LNCaP clone FGC (cell line): ENCODE measurements around the gene RMND5B.
"Not testable (repeated sequence)": the region's sequence is repeated elsewhere in the genome, so short reads cannot be mapped to it uniquely, and the experiment has no call there.

Source experiments
- DNase-seq: peaks from one replicate; pipeline ENCODE4 v3.0.0-alpha.2; 2011; ENCODE audit warnings: low read depth
- H3K4me3 ChIP-seq: 2 replicates; pipeline ENCODE4 v1.5.1; 2011; ENCODE audit warnings: mild to moderate bottlenecking, low read depth, low read length, control low read depth
- TF ChIP-seq, protein P1 (sequence below): IDR thresholded peaks from 2 replicates; pipeline ENCODE4 v1.5.1; 2012; ENCODE audit warnings: mild to moderate bottlenecking; ENCODE audit not compliant: control insufficient read depth, insufficient read depth; ENCODE audit errors: extremely low read depth

The RMND5B gene

DNA sequence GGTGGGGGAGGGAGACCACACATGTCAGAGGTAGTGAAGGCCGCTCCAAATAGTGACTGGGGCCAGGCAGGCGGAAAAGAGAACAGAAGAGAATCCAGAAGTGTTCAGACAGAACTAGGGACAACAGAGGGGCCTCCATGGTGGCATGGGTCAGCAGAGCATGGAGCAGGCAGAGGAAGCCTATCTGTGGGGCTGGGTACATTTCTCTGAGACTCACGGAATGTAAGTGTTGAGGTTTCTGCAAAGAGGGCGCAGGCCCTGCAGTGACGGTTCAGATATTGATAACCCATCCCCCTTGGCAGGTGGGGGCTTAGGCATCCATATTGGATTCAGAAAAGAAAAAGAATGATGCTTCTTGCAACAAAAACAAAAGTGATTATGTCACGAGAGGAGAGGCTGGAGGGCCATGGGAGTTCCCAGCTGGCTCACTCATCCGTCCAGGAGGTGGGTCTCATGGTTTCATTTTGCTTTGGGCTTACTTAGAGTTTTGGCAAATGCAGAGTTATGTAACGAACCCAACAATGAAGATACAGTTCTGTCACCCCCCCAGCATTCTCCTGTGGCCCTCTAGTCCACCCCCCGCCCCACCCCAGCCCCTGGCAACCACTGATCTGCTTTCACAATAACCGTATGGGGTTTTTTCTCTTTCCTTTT is 5.4 kb upstream of the RMND5B start:
- TF ChIP-seq, protein P1, sequence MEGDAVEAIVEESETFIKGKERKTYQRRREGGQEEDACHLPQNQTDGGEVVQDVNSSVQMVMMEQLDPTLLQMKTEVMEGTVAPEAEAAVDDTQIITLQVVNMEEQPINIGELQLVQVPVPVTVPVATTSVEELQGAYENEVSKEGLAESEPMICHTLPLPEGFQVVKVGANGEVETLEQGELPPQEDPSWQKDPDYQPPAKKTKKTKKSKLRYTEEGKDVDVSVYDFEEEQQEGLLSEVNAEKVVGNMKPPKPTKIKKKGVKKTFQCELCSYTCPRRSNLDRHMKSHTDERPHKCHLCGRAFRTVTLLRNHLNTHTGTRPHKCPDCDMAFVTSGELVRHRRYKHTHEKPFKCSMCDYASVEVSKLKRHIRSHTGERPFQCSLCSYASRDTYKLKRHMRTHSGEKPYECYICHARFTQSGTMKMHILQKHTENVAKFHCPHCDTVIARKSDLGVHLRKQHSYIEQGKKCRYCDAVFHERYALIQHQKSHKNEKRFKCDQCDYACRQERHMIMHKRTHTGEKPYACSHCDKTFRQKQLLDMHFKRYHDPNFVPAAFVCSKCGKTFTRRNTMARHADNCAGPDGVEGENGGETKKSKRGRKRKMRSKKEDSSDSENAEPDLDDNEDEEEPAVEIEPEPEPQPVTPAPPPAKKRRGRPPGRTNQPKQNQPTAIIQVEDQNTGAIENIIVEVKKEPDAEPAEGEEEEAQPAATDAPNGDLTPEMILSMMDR = no peak
- H3K4me3 ChIP-seq = no peak overlapping the region
- DNase-seq = no peak

DNA sequence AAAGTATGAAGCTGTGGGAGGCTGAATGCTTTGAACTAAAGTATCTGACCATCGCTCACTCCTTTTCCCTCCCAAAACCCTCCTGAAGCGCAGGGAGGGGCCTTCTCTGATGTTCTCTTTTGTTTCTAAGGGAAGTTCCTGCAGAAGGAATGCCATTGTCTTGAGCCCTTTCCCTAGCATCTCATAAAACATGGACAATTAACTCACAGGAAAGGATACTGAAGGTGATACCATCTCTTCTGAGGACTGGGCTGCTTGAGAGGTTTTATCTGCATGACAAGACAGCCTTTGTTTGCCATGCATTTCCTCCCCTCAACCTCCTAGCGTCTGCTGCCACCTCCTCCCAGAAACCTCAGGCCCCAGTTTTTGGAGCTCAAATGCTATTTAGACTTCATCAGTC is 4.3 kb upstream of the RMND5B start:
- TF ChIP-seq, protein P1 = no peak
- H3K4me3 ChIP-seq = no peak overlapping the region
- no peak for DNase-seq

DNA sequence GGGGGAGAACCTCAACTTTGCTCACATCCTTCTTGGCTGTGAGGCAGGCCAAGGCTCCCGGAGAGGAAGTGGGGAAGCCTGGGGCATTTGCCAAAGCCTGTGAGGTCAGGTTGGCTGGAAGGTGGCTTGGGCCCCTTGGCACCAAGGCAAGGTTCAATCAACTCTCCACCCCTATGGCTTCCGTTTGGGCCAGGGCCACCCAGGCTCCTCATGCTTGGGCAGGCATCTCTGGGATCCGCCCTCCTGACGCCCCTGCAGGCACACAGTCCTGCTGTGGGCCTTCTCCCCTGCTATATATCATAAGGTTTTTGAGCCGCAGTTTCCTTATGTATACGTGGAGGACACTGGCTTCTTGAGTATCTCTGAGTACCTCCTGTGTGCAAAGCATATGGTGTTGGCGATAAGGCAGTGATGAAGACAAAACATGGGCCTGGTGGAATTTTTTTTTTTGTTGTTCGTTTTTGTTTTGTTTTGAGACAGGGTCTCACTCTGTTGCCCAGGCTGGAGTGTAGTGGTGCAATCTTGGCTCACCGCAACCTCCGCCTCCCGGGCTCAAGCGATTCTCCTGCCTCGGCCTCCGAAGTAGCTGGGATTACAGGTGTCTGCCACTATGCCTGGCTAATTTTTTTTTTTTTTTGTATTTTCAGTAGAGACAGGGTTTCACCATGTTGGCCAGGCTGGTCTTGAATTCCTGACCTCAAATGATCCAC is 3.4 kb upstream of the RMND5B start:
- not testable (repeated sequence) for H3K4me3 ChIP-seq, DNase-seq

DNA sequence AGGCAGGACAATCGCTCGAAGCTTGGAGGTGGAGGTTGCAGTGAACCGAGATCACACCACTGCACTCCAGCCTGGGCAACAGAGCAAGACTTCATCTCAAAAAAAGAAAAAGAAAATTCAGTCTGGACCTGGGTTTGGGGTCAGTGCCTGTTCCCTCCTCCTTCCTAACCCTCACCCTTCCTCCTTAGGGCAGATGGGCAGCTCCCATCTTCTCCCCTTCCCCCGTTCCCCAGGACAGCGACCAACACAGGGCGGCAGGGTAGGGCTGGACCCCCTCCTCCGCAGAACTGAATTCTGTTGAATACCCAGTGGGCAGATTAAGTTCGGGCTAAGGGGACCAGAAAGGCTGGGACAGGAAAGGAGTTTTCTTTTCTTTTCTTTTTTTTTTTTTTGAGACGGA is 1.5 kb upstream of the RMND5B start:
- H3K4me3 ChIP-seq = no peak overlapping the region
- TF ChIP-seq, protein P1 = no peak
- no peak for DNase-seq

DNA sequence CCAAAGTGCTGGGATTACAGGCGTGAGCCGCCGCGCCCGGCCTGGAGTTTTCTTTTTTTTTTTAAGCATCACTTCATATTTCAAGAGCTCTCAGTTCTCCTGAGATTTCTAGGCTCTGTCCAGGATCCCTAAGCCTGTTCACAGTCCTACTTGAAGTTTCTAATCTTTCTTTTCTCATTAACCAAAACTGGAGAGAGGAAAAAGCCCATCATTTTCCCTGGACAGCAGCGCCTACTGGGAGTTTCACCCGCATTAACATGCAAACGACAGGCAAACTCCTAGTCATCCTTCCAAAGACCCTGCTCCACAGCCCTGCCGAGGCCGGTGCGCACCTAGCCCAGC is 609 bp upstream of the RMND5B start:
- DNase-seq = not testable (repeated sequence)
- H3K4me3 ChIP-seq = peak overlapping the region; percentile 93

DNA sequence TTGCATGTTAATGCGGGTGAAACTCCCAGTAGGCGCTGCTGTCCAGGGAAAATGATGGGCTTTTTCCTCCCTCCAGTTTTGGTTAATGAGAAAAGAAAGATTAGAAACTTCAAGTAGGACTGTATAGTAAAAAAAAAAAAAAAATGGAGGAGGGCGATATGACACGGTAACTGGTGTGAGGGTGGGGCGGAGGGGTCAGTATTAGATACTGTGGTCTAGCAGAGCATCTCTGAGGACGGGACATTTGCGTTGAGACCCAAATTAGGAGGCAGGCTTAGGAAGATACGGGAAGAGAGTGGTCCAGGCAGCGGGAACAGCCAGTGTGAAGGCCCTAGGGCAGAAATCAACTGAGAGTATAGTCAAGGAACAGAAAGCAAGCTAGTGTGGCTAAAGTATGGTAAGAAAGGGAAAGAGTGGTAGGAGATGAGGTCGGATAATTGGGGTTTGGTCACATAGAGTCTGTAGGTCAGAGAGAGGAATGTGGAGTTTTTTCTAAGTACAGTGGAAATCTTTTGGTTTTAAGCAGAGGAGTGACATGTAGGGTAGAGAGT is 707 bp downstream of the RMND5B start:
- H3K4me3 ChIP-seq = peak overlapping the region; percentile 93
- TF ChIP-seq, protein P1 = no peak
- DNase-seq = no peak

DNA sequence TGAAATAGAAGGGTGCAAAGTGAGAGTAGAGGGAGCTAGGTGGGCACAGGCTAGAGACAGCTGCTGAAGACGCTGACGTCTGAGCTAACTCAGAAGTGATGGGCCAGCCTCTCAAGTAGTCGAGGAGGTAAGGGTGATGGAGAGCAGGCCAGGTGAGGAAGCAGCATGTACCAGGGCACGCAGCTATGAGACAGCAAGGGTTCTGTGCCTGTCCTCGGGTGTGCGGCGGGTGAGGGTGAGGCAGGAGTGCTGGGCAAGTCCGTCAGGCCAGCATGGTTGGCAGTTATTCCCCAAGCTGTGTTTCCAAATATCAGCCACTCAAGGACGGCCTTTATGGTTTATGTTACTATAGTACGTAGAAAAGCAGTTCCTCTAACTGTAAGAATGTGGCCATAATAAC is 6.2 kb downstream of the RMND5B start:
- no peak overlapping the region for H3K4me3 ChIP-seq
- TF ChIP-seq, protein P1 = no peak
- no peak for DNase-seq

DNA sequence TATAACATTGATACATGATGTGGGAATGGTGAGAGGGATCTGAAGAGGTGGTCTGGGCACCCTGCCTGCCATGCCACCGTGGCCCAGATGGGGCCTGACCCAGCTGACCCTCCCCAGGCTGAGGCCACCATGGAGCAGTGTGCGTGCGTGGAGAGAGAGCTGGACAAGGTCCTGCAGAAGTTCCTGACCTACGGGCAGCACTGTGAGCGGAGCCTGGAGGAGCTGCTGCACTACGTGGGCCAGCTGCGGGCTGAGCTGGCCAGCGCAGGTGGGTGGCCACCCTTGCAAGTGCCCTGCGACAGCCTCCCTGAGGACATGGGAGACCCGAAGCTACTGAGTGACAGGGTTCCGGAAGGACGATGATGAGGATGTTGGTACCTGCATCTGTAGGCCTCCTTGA is 7.2 kb downstream of the RMND5B start:
- TF ChIP-seq, protein P1 = no peak
- no peak for DNase-seq

More for the DNA sequence above, 7.2 kb downstream of the RMND5B start:
- H3K4me3 ChIP-seq = no peak overlapping the region
